HG03354 (cell line): ENCODE measurements around the gene CCDC85C.

Experiments
- ATAC-seq: cut with Tn5 transposase; IDR thresholded peaks from one replicate; pipeline ENCODE4 v1.9.1; 2021; ENCODE audit warnings: mild to moderate bottlenecking; ENCODE audit not compliant: unreplicated experiment, poor library complexity, severe bottlenecking

CCDC85C gene

GRCh38 chr14:99593971-99594841, 9.8 kb downstream of the CCDC85C start:
- ATAC-seq, result no peak

- ATAC-seq, result no peak
Observed at GRCh38 chr14:99592933-99593753, 10.9 kb downstream of the CCDC85C start.

GRCh38 chr14:99592394-99592793, 11.6 kb downstream of the CCDC85C start:
- no peak for ATAC-seq

GRCh38 chr14:99590746-99591555, 13.1 kb downstream of the CCDC85C start:
- ATAC-seq, result no peak

GRCh38 chr14:99589651-99590530, 14.1 kb downstream of the CCDC85C start:
- ATAC-seq, result no peak

GRCh38 chr14:99589031-99589441, 15.0 kb downstream of the CCDC85C start:
- ATAC-seq, result no peak

- no peak for ATAC-seq
Observed at GRCh38 chr14:99587460-99588278, 16.3 kb downstream of the CCDC85C start.

- ATAC-seq, result no peak
Observed at GRCh38 chr14:99586761-99587459, 17.1 kb downstream of the CCDC85C start.

GRCh38 chr14:99586054-99586760, 17.8 kb downstream of the CCDC85C start:
- no peak for ATAC-seq

GRCh38 chr14:99584823-99585222, 19.2 kb downstream of the CCDC85C start:
- no peak for ATAC-seq

GRCh38 chr14:99581938-99582337, 22.1 kb downstream of the CCDC85C start:
- ATAC-seq, result no peak

- ATAC-seq, result no peak
Observed at GRCh38 chr14:99581374-99581773, 22.6 kb downstream of the CCDC85C start.

- no peak for ATAC-seq
Observed at GRCh38 chr14:99579903-99580571, 24.0 kb downstream of the CCDC85C start.

- ATAC-seq, result no peak
Observed at GRCh38 chr14:99579120-99579836, 24.7 kb downstream of the CCDC85C start.

GRCh38 chr14:99578541-99579101, 25.4 kb downstream of the CCDC85C start:
- ATAC-seq, result no peak
